ENCODE results near the gene TXNDC17.

GRCh38 chr17:6684460-6684783, 43.6 kb downstream of the TXNDC17 start:
- TF ChIP-seq CTCF (IDR thresholded peaks at IDR 0.05) (no peak), POLR2A (IDR thresholded peaks at IDR 0.05) (no peak)
